Activated T-helper 17 cell treated with anti-CD3 and anti-CD28 coated beads, Interleukin-2, amount 50 U/mL, for 72 hours (primary cell): ENCODE results near the gene MAPKAPK5. TPM values are rescaled to one million over a fixed set of nuclear protein-coding genes. Genes with fewer than 3 reads are reported as not detected.
A peak's percentile ranks its signal among the peaks of the same experiment; 100 is the strongest.

ENCODE experiments used
- ATAC-seq: fragments of 150-1000 bp; cut with Tn5 transposase; replicated peaks from 2 replicates; pipeline ENCODE4 v1.10.0; 2021; ENCODE audit warnings: mild to moderate bottlenecking, moderate library complexity
- H3K27ac Mint-ChIP-seq: one replicate; pipeline ENCODE4 v1.8.0; 2022; ENCODE audit warnings: mixed read lengths
- H3K27me3 Mint-ChIP-seq: one replicate; pipeline ENCODE4 v1.8.0; 2022; ENCODE audit warnings: mixed read lengths
- H3K36me3 Mint-ChIP-seq: one replicate; pipeline ENCODE4 v1.8.0; 2022; ENCODE audit warnings: low read depth, mild to moderate bottlenecking, mixed read lengths
- H3K4me1 Mint-ChIP-seq: one replicate; pipeline ENCODE4 v1.8.0; 2022; ENCODE audit warnings: mixed read lengths
- H3K4me3 Mint-ChIP-seq: one replicate; pipeline ENCODE4 v1.8.0; 2022; ENCODE audit warnings: mild to moderate bottlenecking, mixed read lengths
- H3K9me3 Mint-ChIP-seq: one replicate; pipeline ENCODE4 v1.8.0; 2022; ENCODE audit warnings: mixed read lengths
- total RNA-seq, 2 donors: library from RNA; stranded (reverse); gene quantifications; one replicate each; pipeline ENCODE4 v1.2.3, GENCODE V29; 2022

The MAPKAPK5 gene
- total RNA-seq, 2 donors from 2014 or later = 42.7 to 46.7 TPM

- ATAC-seq = peak; percentile 18
- peaks cover 78% of the 10 kb centered on the region for H3K36me3 Mint-ChIP-seq
- H3K27me3 Mint-ChIP-seq = no peaks in the 10 kb centered on the region
- H3K4me1 Mint-ChIP-seq = peaks cover 33% of the 10 kb centered on the region
- no peaks in the 10 kb centered on the region for H3K9me3 Mint-ChIP-seq
- H3K27ac Mint-ChIP-seq = peak overlapping the region; percentile 92
- H3K4me3 Mint-ChIP-seq = peak overlapping the region; percentile 85
These were observed 748 bp downstream of the MAPKAPK5 start for GRCh38 chr12:111842556-111843396.

GRCh38 chr12:111846016-111846415, 4.0 kb downstream of the MAPKAPK5 start:
- ATAC-seq = no peak
- Mint-ChIP-seq H3K9me3 (no peaks in the 10 kb centered on the region), H3K36me3 (peaks cover 81% of the 10 kb centered on the region), H3K27me3 (no peaks in the 10 kb centered on the region), H3K4me3 (no peak overlapping the region), H3K27ac (no peak overlapping the region), H3K4me1 (peaks cover 22% of the 10 kb centered on the region)

GRCh38 chr12:111850526-111850925, 8.5 kb downstream of the MAPKAPK5 start:
- peaks cover 20% of the 10 kb centered on the region for H3K4me1 Mint-ChIP-seq
- H3K4me3 Mint-ChIP-seq = no peak overlapping the region
- H3K27me3 Mint-ChIP-seq = no peaks in the 10 kb centered on the region
- H3K9me3 Mint-ChIP-seq = no peaks in the 10 kb centered on the region
- ATAC-seq = no peak
- H3K27ac Mint-ChIP-seq = no peak overlapping the region
- peaks cover 85% of the 10 kb centered on the region for H3K36me3 Mint-ChIP-seq

GRCh38 chr12:111858186-111858585, 16.2 kb downstream of the MAPKAPK5 start:
- H3K4me1 Mint-ChIP-seq = peaks cover 3% of the 10 kb centered on the region
- no peak for ATAC-seq

GRCh38 chr12:111858778-111859177, 16.8 kb downstream of the MAPKAPK5 start:
- no peak for ATAC-seq
- Mint-ChIP-seq H3K9me3 (no peaks in the 10 kb centered on the region), H3K27ac (no peak overlapping the region), H3K27me3 (no peaks in the 10 kb centered on the region), H3K4me3 (no peak overlapping the region), H3K36me3 (peaks cover 45% of the 10 kb centered on the region), H3K4me1 (peaks cover 3% of the 10 kb centered on the region)

More at GRCh38 chr12:111858186-111858585, 16.2 kb downstream of the MAPKAPK5 start:
- Mint-ChIP-seq H3K27me3 (no peaks in the 10 kb centered on the region), H3K4me3 (no peak overlapping the region), H3K9me3 (no peaks in the 10 kb centered on the region), H3K36me3 (peaks cover 47% of the 10 kb centered on the region), H3K27ac (no peak overlapping the region)

GRCh38 chr12:111864913-111865312, 22.9 kb downstream of the MAPKAPK5 start:
- Mint-ChIP-seq H3K4me1 (peaks cover 5% of the 10 kb centered on the region), H3K36me3 (peaks cover 70% of the 10 kb centered on the region), H3K27ac (no peak overlapping the region), H3K4me3 (no peak overlapping the region), H3K27me3 (no peaks in the 10 kb centered on the region), H3K9me3 (no peaks in the 10 kb centered on the region)
- ATAC-seq = no peak

- Mint-ChIP-seq H3K27ac (peak overlapping the region; percentile 59), H3K9me3 (no peaks in the 10 kb centered on the region)
These were observed 25.5 kb downstream of the MAPKAPK5 start for GRCh38 chr12:111867531-111867930.

GRCh38 chr12:111868676-111869588, 26.9 kb downstream of the MAPKAPK5 start:
- H3K4me1 Mint-ChIP-seq = peaks cover 5% of the 10 kb centered on the region
- H3K36me3 Mint-ChIP-seq = peaks cover 94% of the 10 kb centered on the region
- H3K4me3 Mint-ChIP-seq = no peak overlapping the region
- H3K27me3 Mint-ChIP-seq = no peaks in the 10 kb centered on the region
- H3K9me3 Mint-ChIP-seq = no peaks in the 10 kb centered on the region
- peak overlapping the region; percentile 59 for H3K27ac Mint-ChIP-seq
- no peak for ATAC-seq

More at GRCh38 chr12:111867531-111867930, 25.5 kb downstream of the MAPKAPK5 start:
- H3K4me3 Mint-ChIP-seq = no peak overlapping the region
- H3K27me3 Mint-ChIP-seq = no peaks in the 10 kb centered on the region
- peaks cover 89% of the 10 kb centered on the region for H3K36me3 Mint-ChIP-seq
- no peak for ATAC-seq
- H3K4me1 Mint-ChIP-seq = peaks cover 5% of the 10 kb centered on the region

- Mint-ChIP-seq H3K27ac (no peak overlapping the region), H3K4me3 (no peak overlapping the region), H3K9me3 (no peaks in the 10 kb centered on the region), H3K27me3 (no peaks in the 10 kb centered on the region), H3K4me1 (peaks cover 5% of the 10 kb centered on the region), H3K36me3 (peaks cover 96% of the 10 kb centered on the region)
- no peak for ATAC-seq
These were observed 27.6 kb downstream of the MAPKAPK5 start for GRCh38 chr12:111869671-111870070.

GRCh38 chr12:111870216-111870615, 28.2 kb downstream of the MAPKAPK5 start:
- H3K27ac Mint-ChIP-seq = no peak overlapping the region
- no peaks in the 10 kb centered on the region for H3K9me3 Mint-ChIP-seq
- H3K27me3 Mint-ChIP-seq = no peaks in the 10 kb centered on the region
- peaks cover 96% of the 10 kb centered on the region for H3K36me3 Mint-ChIP-seq
- no peak overlapping the region for H3K4me3 Mint-ChIP-seq
- no peak for ATAC-seq
- peaks cover 5% of the 10 kb centered on the region for H3K4me1 Mint-ChIP-seq

- Mint-ChIP-seq H3K36me3 (peaks cover 96% of the 10 kb centered on the region), H3K4me3 (no peak overlapping the region)
These were observed 28.7 kb downstream of the MAPKAPK5 start for GRCh38 chr12:111870706-111871105.

GRCh38 chr12:111873113-111873512, 31.1 kb downstream of the MAPKAPK5 start:
- Mint-ChIP-seq H3K36me3 (peaks cover 95% of the 10 kb centered on the region), H3K27ac (no peak overlapping the region), H3K27me3 (no peaks in the 10 kb centered on the region), H3K4me1 (no peaks in the 10 kb centered on the region), H3K4me3 (no peak overlapping the region), H3K9me3 (no peaks in the 10 kb centered on the region)
- ATAC-seq = no peak

More at GRCh38 chr12:111870706-111871105, 28.7 kb downstream of the MAPKAPK5 start:
- H3K4me1 Mint-ChIP-seq = peaks cover 5% of the 10 kb centered on the region
- no peak for ATAC-seq
- H3K27ac Mint-ChIP-seq = no peak overlapping the region
- H3K9me3 Mint-ChIP-seq = no peaks in the 10 kb centered on the region
- H3K27me3 Mint-ChIP-seq = no peaks in the 10 kb centered on the region

GRCh38 chr12:111881716-111882115, 39.7 kb downstream of the MAPKAPK5 start:
- Mint-ChIP-seq H3K4me3 (no peak overlapping the region), H3K27ac (no peak overlapping the region), H3K27me3 (no peaks in the 10 kb centered on the region), H3K9me3 (no peaks in the 10 kb centered on the region), H3K36me3 (peaks cover 98% of the 10 kb centered on the region), H3K4me1 (peaks cover 4% of the 10 kb centered on the region)
- no peak for ATAC-seq

- Mint-ChIP-seq H3K4me3 (no peak overlapping the region), H3K36me3 (peaks cover 99% of the 10 kb centered on the region)
- ATAC-seq = no peak
These were observed 44.9 kb downstream of the MAPKAPK5 start for GRCh38 chr12:111886662-111887545.

More at GRCh38 chr12:111886662-111887545, 44.9 kb downstream of the MAPKAPK5 start:
- Mint-ChIP-seq H3K9me3 (no peaks in the 10 kb centered on the region), H3K27ac (peak overlapping the region; percentile 57), H3K4me1 (no peaks in the 10 kb centered on the region), H3K27me3 (no peaks in the 10 kb centered on the region)
